Neural cell (in vitro differentiated cells): ENCODE measurements around the gene AIP. TPM values are rescaled to one million over a fixed set of nuclear protein-coding genes. Genes with fewer than 3 reads are reported as not detected.

Experiments
- H2AFZ ChIP-seq: fragments of 200-600, 300-800 bp; sonication (generic), shearing (Covaris generic); 2 replicates; pipeline ENCODE4 v1.6.0; 2014; ENCODE audit warnings: low read depth, mild to moderate bottlenecking, antibody characterized with exemption, low read length, moderate library complexity
- H3F3A ChIP-seq: fragments of 200-600 bp; shearing (Covaris generic); 2 replicates; pipeline ENCODE4 v1.6.1; 2016; ENCODE audit warnings: mild to moderate bottlenecking, moderate library complexity, mixed read lengths, antibody characterized with exemption, low read length; ENCODE audit not compliant: insufficient read depth, poor library complexity, severe bottlenecking
- H3K27ac ChIP-seq: fragments of 200-600, 300-800 bp; sonication (generic), shearing (Covaris generic); 2 replicates; pipeline ENCODE4 v1.5.1; 2014; ENCODE audit warnings: mild to moderate bottlenecking, low read length, moderate library complexity
- H3K27me3 ChIP-seq: fragments of 300-800, 200-600 bp; sonication (generic), shearing (Covaris generic); 2 replicates; pipeline ENCODE4 v1.6.0; 2014; ENCODE audit warnings: mild to moderate bottlenecking, low read depth, low read length, moderate library complexity; ENCODE audit not compliant: insufficient read depth
- H3K36me3 ChIP-seq: fragments of 300-800, 200-600 bp; sonication (generic), shearing (Covaris generic); 2 replicates; pipeline ENCODE4 v1.5.1; 2014; ENCODE audit warnings: mild to moderate bottlenecking, antibody characterized with exemption, low read length, moderate library complexity; ENCODE audit not compliant: insufficient read depth
- H3K4me2 ChIP-seq: fragments of 300-800, 200-600 bp; sonication (generic), shearing (Covaris generic); 2 replicates; pipeline ENCODE4 v1.6.0; 2014; ENCODE audit warnings: mild to moderate bottlenecking, low read length
- H3K4me3 ChIP-seq: fragments of 300-800, 200-600 bp; sonication (generic), shearing (Covaris generic); 2 replicates; pipeline ENCODE4 v1.5.1; 2014; ENCODE audit warnings: mild to moderate bottlenecking, low read length, moderate library complexity
- H3K79me2 ChIP-seq: fragments of 200-600 bp; shearing (Covaris generic); replicated peaks from 2 replicates; pipeline ENCODE4 v1.6.0; 2014; ENCODE audit warnings: mild to moderate bottlenecking, low read length, moderate library complexity; ENCODE audit not compliant: insufficient read depth
- H3K9ac ChIP-seq: fragments of 300-800, 200-600 bp; sonication (generic), shearing (Covaris generic); 2 replicates; pipeline ENCODE4 v1.6.1; 2016; ENCODE audit warnings: mild to moderate bottlenecking, low read length, mixed read lengths
- H3K9me2 ChIP-seq: fragments of 200-600 bp; shearing (Covaris generic); 2 replicates; pipeline ENCODE4 v1.6.1; 2016; ENCODE audit warnings: mild to moderate bottlenecking, low read length, mixed read lengths; ENCODE audit not compliant: insufficient read depth
- H3K9me3 ChIP-seq: fragments of 200-600, 300-800 bp; sonication (generic), shearing (Covaris generic); 2 replicates; pipeline ENCODE4 v1.6.1; 2016; ENCODE audit warnings: mild to moderate bottlenecking, mixed run types, low read length, moderate library complexity, mixed read lengths
- H4K20me1 ChIP-seq: fragments of 200-600 bp; shearing (Covaris generic); 2 replicates; pipeline ENCODE4 v1.6.1; 2016; ENCODE audit warnings: mild to moderate bottlenecking, mixed run types; ENCODE audit not compliant: insufficient read depth
- CTCF ChIP-seq: fragments of 450-650 bp; IDR thresholded peaks from 2 replicates; pipeline ENCODE4 v1.5.1; 2014; ENCODE audit warnings: antibody characterized with exemption, mild to moderate bottlenecking, moderate library complexity; ENCODE audit not compliant: poor library complexity, severe bottlenecking
- EP300 ChIP-seq: fragments of 450-650 bp; conservative IDR thresholded peaks from 2 replicates; pipeline ENCODE4 v1.6.1; 2014; ENCODE audit warnings: antibody characterized with exemption, mild to moderate bottlenecking, moderate library complexity; ENCODE audit not compliant: poor library complexity, severe bottlenecking
- EZH2 ChIP-seq: fragments of 200-600, 300-800 bp; shearing (Covaris generic), sonication (generic); IDR thresholded peaks from 2 replicates; pipeline ENCODE4 v1.6.1; 2014; ENCODE audit warnings: antibody characterized with exemption, low read length, borderline replicate concordance, mild to moderate bottlenecking; ENCODE audit not compliant: insufficient read depth, poor library complexity, severe bottlenecking
- MXI1 ChIP-seq: fragments of 450-650 bp; conservative IDR thresholded peaks from 2 replicates; pipeline ENCODE4 v1.6.1; 2014; ENCODE audit warnings: antibody characterized with exemption, mild to moderate bottlenecking; ENCODE audit not compliant: poor library complexity, severe bottlenecking
- POLR2AphosphoS5 ChIP-seq: IDR thresholded peaks from 2 replicates; pipeline ENCODE4 v1.6.1; 2012
- RAD21 ChIP-seq: fragments of 450-650 bp; conservative IDR thresholded peaks from 2 replicates; pipeline ENCODE4 v1.6.1; 2014; ENCODE audit warnings: antibody characterized with exemption, mild to moderate bottlenecking, moderate library complexity
- REST ChIP-seq: IDR thresholded peaks from 2 replicates; pipeline ENCODE4 v1.6.1; 2012; ENCODE audit warnings: borderline replicate concordance
- SMC3 ChIP-seq: fragments of 450-650 bp; conservative IDR thresholded peaks from 2 replicates; pipeline ENCODE4 v1.6.1; 2014; ENCODE audit warnings: antibody characterized with exemption, mild to moderate bottlenecking, moderate library complexity; ENCODE audit not compliant: poor library complexity
- TAF1 ChIP-seq: IDR thresholded peaks from 2 replicates; pipeline ENCODE4 v1.6.1; 2012; ENCODE audit warnings: low read depth
- polyA minus RNA-seq: library from RNA; depleted of rRNA, polyadenylated mRNA; stranded (reverse); fragments of >200 nt; gene quantifications from 2 replicates; pipeline ENCODE4 v1.2.3, GENCODE V29; 2014
- polyA plus RNA-seq: library from polyadenylated mRNA; depleted of rRNA; stranded (reverse); fragments of >200 nt; gene quantifications from 2 replicates; pipeline ENCODE4 v1.2.3, GENCODE V29; 2014

The AIP gene
- polyA plus RNA-seq = 83.9 and 121 TPM in 2 replicates
- polyA minus RNA-seq = 40.5 and 48.5 TPM in 2 replicates

DNA sequence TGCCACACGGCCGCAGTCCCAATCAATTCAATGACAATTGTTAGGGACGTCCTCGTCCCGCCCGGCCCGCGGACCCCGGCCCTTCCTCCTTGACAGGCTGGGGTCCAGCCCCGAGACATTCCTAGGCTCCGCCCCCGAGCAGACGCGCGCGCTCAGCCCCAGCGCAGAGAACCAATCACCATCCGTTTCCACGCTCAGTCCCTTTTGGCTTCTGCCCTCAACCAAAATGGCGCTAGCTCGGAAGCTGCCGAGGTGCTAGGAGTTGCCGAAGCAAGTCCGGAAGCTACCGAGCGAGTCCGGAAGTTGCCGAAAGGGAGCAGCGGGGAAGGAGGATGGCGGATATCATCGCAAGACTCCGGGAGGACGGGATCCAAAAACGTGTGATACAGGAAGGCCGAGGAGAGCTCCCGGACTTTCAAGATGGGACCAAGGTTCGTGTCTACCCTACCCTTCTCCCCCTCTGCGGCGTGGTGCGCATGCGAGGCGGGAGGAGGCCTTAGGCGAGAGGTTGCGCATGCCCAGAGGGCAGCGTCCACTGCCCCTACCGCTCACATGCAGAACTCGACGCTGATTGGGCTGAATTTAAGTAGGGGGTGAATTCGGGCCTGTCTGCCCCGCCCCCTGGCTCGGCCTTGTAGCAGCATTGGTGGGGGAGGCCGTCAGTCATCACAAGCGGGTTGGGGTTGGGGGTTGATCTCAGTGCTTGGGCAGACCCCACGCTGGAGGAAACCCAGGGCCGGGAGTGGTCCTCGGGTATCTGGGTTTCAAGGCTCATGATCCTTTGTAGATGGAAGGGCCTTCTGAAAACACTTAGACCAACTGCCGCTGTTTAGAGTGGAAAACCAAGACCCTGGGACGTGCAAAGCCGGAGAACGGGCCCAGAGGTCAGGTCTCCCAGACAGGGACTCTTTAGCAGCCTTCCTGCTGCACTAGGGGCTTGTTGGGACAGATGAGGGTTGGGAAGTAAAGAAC, at the start of gene AIP:
TSS of gene AIP (plus strand) at position 200 of the 972 bp plus-strand sequence. CDS start at position 333, 133 bp downstream.
- Histone ChIP-seq H4K20me1 (no peaks in the 10 kb centered on the region), H3F3A (no peaks in the 10 kb centered on the region), H3K36me3 (no peaks in the 10 kb centered on the region), H3K4me2 (peak within 1 kb of the TSS; percentile 64), H3K9ac (peak within 1 kb of the TSS; percentile 80), H3K9me2 (no peaks in the 10 kb centered on the region), H3K27ac (peak within 1 kb of the TSS; percentile 90), H3K9me3 (no peaks in the 10 kb centered on the region), H3K4me3 (peak within 1 kb of the TSS; percentile 73), H2AFZ (peak within 1 kb of the TSS; percentile 71), H3K27me3 (no peaks in the 10 kb centered on the region), H3K79me2 (peaks cover 4% of the 10 kb centered on the region)
- TF ChIP-seq EZH2 (no peak), SMC3 (peak; percentile 37), TAF1 (peak; percentile 82), POLR2AphosphoS5 (peak; percentile 80), CTCF (peak; percentile 66), REST (peak; percentile 90), EP300 (peak; percentile 48), MXI1 (peak; percentile 70), RAD21 (no peak)

GRCh38 chr11:67433536-67434394, 49.1 kb upstream of the AIP start:
- H3K27me3 ChIP-seq = no peaks in the 10 kb centered on the region
- no peak overlapping the region for H3K4me3 ChIP-seq
- H3K9me2 ChIP-seq = no peaks in the 10 kb centered on the region
- H3K79me2 ChIP-seq = peaks cover 6% of the 10 kb centered on the region
- no peaks in the 10 kb centered on the region for H4K20me1 ChIP-seq
- H3K36me3 ChIP-seq = no peaks in the 10 kb centered on the region
- no peaks in the 10 kb centered on the region for H3K9me3 ChIP-seq
- H3K4me2 ChIP-seq = no peak overlapping the region
- H3K27ac ChIP-seq = no peak overlapping the region
- no peak overlapping the region for H2AFZ ChIP-seq
- H3F3A ChIP-seq = no peaks in the 10 kb centered on the region
- no peak overlapping the region for H3K9ac ChIP-seq
- TF ChIP-seq RAD21 (no peak), EZH2 (no peak), TAF1 (no peak), POLR2AphosphoS5 (no peak), REST (no peak), CTCF (no peak), MXI1 (no peak), EP300 (no peak), SMC3 (no peak)
